ENCODE results near the gene TXNDC8.
A peak's percentile ranks its signal among the peaks of the same experiment; 100 is the strongest.
"Not testable (repeated sequence)": the region's sequence is repeated elsewhere in the genome, so short reads cannot be mapped to it uniquely, and the experiment has no call there.

TXNDC8 gene

DNA sequence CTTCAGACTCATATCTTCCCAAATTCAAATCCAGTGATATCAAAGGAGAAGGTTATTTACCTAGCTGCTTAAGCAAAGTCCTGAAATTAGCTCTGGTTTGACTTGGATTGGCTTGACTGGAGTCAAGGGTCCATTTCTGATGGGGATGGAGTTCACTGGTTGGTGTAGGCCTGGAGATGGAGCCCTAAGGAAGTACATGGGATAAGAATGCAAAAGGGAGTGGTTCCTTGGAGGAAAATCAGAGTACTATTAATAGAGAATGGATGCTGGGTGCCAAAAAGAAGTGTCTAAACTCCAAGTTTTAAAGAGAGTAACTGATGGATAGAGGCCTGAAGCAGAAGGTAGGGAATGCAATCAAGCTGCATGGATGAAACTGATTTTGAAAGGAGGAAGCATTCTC, 13.8 kb downstream of the TXNDC8 start:
- DNase-seq: no peak

DNA sequence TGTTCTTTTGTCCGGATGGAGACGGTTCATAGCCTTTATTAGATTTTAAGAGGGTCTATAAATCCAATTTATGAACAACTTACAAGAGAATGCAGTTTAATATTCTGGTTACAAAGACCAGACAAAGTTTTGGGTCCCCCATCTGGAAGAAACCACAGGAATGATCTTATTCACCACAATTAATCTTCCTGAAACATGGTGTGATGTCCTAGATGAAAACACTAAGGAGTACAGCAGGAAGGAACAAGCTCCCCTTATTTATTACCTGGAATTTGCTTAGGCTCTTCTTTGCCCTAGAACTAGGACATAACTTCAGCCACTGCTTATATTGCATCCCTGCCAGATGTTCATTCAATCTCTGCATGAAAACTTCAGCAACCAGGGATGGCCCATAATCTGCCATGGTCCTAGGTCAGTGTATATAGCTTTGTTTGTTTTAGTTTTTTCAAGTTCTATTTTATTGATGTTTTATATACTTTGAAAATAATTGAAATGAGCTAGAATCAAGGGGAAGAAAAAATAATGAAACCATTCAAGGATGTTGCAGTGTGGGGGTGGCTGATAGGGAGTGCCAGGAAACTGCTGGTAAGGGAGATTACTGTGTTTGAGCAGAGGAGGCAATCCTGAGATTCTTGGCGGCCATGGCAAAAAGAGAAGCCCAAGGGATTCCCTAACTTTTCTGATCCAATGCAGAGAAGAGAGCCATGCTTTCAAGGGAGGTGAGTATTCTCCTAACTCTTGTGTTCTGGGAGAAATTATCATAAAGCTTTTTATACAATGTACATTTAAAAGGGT, 16.8 kb downstream of the TXNDC8 start:
- DNase-seq: no peak

DNA sequence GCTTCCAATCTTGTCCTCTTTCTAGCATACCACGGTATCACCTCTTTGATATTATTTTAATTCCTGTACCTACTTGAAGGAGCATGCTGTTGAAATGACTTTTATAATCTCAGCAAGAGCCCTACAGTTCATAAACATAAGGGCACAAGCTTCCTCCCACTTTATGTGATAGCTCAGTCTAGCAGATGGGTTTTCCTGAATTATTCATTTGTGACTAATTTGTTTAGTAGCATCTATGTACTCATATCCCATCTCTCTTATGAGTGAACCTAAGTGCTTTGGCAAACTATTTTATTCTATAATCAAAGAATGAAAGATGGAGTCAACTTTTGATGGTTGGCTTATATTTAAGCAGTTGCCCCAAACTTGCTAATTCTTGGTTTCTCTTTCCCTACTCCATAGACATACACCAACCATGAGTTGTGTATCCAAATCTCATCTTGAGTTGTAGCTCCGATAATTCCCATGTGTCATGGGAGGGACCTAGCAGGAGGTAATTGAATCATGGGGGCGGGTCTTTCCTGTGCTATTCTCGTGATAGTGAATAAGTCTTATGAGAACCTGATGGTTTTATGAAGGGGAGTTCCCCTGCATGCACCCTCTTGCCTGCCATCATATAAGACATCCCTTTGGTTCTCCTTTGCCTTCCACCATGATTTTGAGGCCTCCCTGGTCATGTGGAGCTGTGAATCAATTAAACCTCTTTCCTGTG, 17.7 kb downstream of the TXNDC8 start:
- DNase-seq: no peak

DNA sequence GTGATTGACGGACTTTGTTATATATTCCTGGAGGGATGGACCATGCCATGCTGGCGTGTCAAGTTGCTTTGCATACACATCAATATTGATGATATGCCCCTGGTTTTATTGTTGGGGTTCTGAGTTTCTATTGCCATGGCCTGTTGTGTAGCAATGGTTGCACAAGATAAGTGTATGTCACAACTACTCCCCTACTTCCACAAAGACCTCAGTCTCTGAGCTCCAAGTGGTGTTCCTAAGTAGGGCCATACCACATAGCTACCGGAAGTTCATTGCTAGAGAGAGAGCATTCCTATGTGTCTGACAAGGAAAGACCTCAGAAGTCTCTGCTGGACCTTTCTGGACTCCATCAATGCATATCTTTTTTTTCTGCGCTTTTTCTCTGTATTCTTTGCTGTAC, 19.8 kb downstream of the TXNDC8 start:
- DNase-seq: no peak

DNA sequence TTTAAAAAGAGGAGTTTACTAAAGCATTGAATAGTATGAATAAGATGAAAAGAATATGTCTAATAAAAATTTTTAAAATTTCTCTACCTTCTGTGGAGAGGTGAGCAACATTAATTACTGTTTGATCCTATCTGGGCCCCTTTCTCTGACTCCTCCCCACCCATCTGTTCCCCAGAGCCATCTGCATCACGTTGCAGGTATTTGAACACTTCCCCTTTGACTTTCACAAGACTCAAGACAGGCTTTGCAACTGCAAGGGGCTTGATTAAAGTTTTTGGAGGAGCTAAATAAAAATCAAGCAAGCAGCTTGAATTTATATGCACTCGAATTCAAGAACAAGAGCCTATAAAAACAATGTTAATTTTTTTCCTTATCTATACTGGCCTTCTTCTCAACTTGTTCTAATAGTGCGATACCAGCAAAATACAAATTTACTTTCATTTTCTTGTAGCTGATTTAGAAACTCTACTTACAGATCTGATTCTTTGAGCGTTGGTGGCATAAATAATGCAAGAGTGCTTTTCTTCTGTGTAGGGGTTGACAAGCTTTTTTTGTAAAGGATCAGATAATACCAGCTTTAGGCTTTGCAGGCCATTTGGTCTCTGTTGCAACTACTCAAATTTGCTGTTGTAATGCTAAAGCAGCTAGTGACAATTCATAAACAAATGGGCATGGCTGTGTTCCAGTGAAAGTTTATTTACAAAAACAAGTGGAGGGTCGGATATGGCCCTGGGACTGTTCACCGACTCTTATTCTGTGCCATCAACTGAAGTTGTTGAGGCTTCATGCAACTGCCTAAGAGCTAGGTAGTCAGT, 21.2 kb downstream of the TXNDC8 start:
- DNase-seq: no peak

DNA sequence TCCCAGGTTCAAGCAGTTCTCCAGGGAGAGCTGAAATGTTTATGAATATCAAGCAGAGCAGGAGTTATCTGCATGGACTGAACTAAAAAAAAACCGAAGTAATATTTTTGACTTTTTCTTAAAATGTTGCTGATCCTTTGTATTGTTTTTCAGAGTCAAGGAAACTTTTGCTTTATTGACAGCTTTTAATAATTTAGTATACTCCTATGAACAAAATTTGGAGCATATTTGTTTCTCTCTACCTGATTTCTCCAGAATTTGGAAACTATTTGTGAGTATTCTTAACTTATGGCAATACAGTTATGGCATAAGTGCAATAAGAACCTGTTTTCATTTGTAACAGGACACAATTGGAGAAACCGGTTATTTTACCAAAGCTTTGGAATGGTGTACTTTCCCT, 25.7 kb downstream of the TXNDC8 start:
- not testable (repeated sequence) for DNase-seq

DNA sequence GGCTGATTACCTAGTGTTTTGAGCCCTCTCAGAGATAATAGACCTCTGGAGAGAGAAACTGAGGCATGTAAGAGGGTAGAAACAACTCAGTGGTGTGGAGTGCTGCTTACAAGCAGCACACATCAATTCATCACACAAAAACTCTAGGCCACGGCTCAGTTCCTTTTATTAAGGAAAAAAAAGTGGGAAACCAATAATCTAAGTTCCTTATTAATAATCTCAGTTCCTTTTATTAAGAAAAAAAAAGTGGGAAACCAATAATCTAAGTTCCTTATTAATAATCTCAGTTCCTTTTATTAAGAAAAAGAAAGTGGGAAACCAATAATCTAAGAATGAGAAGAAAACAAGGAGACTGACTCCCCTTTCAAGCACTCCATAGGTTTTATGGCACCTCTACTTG, 28.0 kb downstream of the TXNDC8 start:
- DNase-seq: no peak

DNA sequence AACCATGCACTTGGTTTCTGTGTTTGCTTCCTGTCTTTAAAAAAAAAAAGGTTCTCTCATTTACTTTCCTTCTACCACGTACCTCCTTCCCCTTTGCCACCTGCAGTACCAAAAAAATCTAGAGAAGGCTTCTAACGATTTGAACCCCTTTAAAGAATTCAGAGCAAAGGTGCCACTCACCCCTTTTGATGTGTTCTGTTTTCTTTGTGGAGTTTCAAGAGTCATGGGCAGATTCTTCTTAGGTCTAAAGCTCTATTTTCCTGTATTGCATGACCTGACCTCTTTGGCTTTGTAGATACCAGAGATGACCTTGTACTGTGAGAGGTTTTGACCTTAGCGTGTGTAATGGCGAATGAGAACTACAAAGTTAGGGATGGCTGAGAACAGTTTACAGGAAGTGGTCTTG, 29.0 kb downstream of the TXNDC8 start:
- DNase-seq: no peak

DNA sequence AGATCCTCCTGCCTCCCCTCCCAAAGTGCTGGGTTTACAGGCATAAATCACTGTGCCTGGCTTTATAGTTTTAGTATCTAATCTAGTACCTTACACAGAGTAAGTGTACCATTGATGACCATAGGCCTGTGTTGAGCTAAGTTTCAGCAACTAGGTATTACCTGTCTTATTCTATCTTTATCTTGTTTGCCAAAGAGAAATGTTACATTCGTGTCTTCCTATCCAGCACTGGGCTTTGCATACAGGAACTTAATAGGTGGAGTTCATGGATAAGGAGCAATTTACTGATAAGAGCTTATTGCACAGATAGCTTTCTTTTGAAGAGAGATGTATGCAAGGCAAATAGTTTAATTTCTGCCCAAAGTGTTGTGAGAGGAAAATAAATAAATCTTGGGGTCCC, 30.5 kb downstream of the TXNDC8 start:
- no peak for DNase-seq

DNA sequence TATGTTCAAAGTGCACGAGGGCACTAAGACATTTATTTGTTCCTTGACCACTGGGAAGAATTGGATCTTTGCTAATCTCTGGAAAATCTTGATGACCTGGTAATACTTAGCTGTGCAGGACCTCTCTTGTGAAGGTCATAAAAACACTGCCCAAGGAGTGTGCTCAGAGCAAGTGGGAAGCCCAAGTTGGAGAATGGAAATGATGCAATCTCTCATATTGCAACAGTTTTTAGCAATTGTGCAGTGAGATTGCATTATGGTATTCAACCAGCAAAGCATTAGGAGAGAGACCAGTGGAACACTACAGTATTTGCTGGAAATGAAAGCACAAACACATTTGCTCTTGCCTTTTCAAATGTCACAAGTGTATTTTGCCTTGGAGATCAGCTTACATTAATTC, 34.5 kb downstream of the TXNDC8 start:
- DNase-seq: no peak

DNA sequence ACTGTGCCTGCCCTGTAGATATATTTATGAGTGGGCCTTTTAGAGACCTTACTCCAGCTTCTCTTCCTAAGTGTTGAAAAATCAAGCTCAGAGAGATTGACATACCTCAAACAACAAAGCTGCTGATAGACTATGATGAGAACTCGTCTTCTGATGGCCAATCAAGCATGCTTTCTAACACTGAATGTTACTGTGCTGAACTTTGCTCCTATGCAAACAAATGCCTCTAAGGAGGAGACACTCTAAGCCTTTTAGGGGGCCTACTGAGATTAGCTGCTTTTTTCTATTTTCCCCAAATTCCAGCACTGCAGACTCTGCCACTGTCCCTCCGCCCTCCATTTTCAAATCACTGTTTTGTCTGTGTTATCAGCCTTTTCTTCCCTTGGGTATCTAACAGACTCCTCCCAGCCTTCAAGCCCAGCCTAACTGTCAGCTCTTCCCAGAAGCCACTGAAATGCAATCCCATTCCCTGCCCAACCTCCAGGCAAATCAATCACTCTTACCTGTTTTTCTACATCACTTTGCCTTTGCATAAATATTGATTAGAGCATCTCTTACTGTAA, 39.5 kb downstream of the TXNDC8 start:
- DNase-seq: no peak

DNA sequence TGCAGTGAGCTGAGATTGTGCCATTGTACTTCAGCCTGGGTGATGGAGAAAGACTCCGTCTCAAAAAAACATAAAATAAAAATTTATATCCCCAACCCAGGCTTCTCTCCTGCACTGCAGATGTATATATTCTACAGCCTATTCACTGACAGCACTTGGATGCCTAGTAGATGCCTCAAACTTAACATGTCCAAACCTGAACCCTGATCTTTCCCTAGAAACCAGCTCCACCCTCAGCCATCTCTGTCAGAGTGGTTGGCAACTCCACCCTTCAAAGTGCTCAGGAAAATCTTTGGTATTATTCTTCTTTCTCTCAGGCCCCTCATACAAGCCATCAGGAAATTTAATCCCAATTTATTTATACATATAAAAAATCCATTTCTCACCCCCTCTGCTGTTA, 44.4 kb downstream of the TXNDC8 start:
- DNase-seq: no peak

DNA sequence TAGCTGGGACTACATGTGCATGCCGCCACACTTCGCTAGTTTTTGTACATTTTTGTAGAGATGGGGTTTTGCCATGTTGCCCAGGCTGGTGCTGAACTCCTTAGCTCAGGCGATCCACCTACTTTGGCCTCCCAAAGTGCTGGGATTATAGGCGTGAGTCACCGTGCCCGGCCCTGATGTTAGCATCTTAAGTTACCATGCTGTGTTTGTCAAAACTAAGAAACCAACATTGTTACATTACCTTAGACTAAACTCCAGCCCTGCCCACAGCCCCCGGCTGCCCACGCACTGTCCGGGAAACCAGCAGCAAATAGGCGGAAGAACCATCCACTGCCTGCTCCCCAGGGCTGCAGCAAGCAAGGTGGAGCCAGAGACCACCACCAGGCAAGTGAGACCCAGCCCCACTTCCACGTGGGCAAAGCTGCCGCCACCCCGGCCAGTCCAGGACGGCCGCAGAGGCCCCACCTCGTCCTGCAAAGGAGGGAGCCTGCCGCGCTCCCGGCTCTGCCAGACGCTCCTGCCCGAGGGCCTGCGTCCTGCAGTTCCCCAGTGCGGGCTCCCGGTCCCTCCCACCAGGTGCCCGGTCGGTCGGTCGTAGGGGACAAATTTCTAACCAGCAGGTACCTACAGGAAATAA, 45.6 kb downstream of the TXNDC8 start:
- DNase-seq: no peak

DNA sequence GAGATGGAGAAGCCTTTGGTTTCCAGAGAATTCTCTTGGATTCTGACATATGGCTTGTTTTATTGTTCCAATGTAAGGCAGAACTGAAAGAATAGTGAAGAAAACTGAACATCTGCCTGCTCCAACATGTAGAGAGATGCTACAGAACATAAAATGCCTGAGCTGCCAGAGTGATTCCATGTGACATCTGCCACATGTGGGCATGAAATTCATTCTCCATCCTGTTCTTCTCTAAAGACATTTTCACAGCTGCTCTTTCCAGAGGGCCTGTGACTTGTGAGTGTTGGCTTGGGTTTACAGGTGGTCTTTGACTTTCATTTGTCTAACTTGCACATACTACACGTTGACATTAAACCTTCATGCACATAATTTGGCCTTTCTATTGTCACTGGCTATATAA, 47.7 kb downstream of the TXNDC8 start:
- DNase-seq: no peak

DNA sequence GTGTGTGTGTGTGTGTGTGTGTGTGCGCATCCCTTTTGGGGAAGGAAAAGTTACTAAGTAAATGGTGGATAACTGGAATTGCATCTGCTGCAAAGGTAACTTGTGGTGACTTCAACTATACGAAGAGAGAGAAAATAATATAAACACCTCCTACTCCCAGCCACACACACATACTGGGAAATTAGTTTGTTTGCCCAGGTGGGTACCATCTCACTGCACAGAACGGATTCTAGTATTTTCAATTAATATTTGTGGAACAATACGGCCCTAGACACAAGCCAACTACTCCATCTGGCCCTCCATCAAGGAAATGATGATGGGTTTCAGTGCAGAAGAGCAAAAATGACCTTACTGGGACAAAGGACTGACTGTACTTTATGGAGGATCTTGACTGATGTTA, 49.2 kb downstream of the TXNDC8 start:
- no peak for DNase-seq

DNA sequence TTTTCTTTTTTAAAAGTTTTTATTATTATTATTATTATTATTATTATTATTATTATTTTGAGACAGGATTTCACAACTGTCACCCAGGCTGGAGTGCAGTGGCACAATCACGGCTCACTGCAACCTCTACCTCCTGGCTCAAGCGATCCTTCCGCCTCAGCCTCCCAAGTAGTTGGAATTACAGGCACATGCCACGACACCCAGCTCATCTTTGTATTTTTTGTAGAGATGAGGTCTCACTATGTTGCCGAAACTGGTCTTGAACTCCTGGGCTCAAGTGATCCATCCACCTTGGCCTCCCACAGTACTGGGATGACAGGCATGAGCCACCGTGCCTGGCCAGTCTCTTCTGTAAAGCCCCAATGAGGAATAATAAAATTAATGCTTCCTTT, 50.4 kb downstream of the TXNDC8 start:
- peak; percentile 7 for DNase-seq

DNA sequence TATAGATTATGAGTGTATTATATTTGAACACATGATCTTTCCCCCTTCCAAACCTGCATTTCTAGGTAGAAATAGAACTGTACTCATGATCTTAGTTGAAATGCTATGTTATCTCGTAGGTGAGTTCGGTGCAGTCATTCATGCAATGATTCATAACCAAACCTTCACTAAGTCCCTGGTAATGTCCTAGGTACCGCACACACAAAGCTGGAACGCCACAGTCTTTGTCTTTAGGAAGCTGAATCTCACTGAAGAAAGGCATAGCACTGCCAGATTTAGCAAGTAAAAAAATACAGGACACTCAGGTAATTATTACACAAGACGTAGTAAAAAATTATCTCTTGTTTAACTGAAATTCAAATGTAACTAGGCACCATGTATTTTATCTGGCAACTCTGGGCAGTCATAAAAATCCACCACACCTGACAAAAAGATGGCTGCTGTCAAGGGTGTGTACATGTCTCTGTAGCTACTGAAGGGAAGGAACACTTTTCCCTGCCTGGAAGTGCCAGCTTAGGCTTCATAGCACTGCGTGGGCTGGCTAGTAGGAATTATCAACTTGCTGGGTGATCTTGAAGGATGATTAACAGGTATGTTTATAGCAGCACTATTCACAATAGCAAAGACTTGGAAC, 53.3 kb downstream of the TXNDC8 start:
- no peak for DNase-seq

DNA sequence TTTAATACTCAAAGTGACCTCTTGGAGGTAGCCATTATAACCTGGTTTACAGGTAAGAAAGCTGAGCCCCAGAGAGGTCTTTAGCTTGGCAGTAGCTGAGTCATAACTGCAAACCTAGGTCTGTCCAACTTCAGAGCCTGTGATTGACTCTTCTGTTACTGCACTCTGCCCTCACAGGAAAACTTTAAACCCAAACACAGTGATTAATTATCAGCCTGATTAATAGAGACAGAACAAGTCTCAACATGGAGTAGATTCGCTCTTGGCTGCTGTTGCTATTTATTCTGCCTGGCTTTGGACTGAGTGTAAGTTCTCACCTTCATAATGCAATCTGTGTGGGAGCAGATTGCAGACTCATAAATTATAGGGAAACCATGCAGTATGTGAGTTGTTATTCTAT, 53.9 kb downstream of the TXNDC8 start:
- no peak for DNase-seq

DNA sequence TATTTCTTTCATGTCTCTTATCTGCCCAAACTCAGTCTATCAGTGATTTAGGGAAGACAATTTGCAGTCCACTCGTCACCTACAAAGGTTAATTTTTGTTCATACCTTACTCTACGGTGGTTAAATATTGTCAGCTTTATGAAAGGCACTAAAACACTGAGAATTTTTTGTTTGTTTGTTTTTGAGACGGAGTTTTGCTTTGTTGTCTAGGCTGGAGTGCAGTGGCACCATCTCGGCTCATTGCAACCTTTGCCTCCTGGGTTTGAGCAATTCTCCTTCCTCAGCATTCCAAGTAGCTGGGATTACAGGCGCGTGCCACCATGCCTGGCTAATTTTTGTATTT, 55.0 kb downstream of the TXNDC8 start:
- DNase-seq: no peak

DNA sequence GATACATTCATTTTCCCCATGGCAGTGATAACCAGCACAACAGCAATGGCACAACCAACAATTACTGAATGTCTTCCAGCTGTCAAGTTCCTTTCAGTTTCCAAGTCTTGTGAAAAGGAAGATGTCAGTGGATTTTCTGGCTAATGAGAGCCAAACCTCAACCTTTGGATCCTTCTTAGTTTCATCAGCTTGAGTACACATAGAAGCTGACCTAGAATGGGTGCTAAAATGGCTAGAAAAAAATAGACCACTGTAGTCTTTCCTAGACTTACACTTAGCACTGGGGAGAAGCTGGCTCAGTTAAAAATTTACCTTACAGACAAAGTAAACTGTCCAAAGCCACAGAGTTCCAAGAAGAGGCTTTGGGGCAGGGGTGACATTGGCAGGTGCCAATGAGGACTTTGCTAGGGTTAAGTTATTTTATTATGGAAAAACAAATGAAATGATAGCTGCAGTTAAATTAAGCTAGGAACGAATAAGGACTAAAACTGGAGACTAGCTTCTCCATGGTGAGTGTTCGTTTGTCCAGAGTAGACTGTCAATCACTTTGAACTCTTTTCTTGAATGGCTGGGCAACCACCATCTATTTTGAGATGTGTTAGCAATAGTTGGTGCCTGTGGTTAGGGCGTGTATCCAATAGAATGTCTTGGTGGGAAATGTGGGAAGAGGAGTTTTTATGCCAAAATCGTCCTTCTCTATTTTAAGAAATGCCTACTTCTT, 55.5 kb downstream of the TXNDC8 start:
- no peak for DNase-seq

DNA sequence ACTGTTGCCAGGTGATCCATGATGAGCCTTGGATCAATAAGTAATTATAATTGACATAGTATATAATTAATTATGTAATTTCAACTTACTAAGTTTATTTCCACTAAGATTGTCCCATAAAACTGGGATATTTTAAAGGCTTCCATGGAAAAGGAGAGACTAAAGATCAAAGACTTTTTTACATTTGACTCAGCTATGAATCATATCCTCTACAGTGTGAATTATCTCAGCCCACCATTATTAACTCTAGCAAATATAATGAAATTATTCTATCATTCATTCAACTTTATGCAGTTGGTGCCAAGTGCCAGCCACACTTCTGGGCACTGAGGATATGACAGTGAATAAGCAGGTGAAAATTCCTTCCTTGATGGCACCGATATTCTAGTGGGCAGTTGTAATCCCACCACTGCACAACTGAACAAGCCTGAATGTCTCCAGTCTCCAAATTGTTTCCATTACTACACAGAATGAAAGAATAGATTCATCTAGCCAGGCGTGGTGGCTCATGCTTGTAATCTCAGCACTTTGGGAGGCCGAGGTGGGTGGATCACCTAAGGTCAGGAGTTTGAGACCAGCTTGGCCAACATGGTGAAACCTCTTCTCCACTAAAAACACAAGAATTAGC, 59.5 kb downstream of the TXNDC8 start:
- no peak for DNase-seq

All from islet precursor cell (in vitro differentiated cells).